Stimulated activated CD4-positive, alpha-beta T cell treated with anti-CD3 and anti-CD28 coated beads, Interleukin-2, amount 100 ng/mL, for 48 hours (primary cell): ENCODE results near the gene HBQ1.
"Not testable (repeated sequence)": the region's sequence is repeated elsewhere in the genome, so short reads cannot be mapped to it uniquely, and the experiment has no call there.

Experiments used
- DNase-seq, 2 donors: peaks; one replicate each; pipeline ENCODE4 v3.0.0-alpha.2; 2020

HBQ1 gene

DNA sequence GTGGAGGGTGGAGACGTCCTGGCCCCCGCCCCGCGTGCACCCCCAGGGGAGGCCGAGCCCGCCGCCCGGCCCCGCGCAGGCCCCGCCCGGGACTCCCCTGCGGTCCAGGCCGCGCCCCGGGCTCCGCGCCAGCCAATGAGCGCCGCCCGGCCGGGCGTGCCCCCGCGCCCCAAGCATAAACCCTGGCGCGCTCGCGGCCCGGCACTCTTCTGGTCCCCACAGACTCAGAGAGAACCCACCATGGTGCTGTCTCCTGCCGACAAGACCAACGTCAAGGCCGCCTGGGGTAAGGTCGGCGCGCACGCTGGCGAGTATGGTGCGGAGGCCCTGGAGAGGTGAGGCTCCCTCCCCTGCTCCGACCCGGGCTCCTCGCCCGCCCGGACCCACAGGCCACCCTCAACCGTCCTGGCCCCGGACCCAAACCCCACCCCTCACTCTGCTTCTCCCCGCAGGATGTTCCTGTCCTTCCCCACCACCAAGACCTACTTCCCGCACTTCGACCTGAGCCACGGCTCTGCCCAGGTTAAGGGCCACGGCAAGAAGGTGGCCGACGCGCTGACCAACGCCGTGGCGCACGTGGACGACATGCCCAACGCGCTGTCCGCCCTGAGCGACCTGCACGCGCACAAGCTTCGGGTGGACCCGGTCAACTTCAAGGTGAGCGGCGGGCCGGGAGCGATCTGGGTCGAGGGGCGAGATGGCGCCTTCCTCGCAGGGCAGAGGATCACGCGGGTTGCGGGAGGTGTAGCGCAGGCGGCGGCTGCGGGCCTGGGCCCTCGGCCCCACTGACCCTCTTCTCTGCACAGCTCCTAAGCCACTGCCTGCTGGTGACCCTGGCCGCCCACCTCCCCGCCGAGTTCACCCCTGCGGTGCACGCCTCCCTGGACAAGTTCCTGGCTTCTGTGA is 3.5 kb upstream of the HBQ1 start, which contains the start of gene HBA1:
Gene HBA1 (plus strand): TSS at position 204 of the 906 bp plus-strand sequence. CDS start 37 bp downstream, at position 241.
- not testable (repeated sequence) for DNase-seq

DNA sequence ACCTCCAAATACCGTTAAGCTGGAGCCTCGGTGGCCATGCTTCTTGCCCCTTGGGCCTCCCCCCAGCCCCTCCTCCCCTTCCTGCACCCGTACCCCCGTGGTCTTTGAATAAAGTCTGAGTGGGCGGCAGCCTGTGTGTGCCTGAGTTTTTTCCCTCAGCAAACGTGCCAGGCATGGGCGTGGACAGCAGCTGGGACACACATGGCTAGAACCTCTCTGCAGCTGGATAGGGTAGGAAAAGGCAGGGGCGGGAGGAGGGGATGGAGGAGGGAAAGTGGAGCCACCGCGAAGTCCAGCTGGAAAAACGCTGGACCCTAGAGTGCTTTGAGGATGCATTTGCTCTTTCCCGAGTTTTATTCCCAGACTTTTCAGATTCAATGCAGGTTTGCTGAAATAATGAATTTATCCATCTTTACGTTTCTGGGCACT is 2.9 kb upstream of the HBQ1 start:
- DNase-seq = no peak

DNA sequence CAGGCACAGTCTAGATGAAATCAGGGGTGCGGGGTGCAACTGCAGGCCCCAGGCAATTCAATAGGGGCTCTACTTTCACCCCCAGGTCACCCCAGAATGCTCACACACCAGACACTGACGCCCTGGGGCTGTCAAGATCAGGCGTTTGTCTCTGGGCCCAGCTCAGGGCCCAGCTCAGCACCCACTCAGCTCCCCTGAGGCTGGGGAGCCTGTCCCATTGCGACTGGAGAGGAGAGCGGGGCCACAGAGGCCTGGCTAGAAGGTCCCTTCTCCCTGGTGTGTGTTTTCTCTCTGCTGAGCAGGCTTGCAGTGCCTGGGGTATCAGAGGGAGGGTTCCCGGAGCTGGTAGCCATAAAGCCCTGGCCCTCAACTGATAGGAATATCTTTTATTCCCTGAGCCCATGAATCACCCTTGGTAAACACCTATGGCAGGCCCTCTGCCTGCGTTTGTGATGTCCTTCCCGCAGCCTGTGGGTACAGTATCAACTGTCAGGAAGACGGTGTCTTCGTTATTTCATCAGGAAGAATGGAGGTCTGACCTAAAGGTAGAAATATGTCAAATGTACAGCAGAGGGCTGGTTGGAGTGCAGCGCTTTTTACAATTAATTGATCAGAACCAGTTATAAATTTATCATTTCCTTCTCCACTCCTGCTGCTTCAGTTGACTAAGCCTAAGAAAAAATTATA is 2.1 kb upstream of the HBQ1 start:
- DNase-seq = no peak

DNA sequence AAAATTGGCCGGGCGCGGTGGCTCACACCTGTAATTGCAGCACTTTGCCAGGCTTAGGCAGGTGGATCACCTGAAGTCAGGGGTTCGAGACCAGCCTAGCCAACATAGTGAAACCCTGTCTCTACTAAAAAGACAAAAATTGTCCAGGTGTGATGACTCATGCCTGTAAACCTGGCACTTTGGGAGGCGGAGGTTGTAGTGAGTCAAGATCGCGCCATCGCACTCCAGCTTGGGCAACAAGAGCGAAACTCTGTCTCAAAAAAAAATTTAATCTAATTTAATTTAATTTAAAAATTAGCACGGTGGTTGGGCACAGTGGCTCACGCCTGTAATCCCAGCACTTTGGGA is 1.6 kb upstream of the HBQ1 start:
- no peak for DNase-seq

DNA sequence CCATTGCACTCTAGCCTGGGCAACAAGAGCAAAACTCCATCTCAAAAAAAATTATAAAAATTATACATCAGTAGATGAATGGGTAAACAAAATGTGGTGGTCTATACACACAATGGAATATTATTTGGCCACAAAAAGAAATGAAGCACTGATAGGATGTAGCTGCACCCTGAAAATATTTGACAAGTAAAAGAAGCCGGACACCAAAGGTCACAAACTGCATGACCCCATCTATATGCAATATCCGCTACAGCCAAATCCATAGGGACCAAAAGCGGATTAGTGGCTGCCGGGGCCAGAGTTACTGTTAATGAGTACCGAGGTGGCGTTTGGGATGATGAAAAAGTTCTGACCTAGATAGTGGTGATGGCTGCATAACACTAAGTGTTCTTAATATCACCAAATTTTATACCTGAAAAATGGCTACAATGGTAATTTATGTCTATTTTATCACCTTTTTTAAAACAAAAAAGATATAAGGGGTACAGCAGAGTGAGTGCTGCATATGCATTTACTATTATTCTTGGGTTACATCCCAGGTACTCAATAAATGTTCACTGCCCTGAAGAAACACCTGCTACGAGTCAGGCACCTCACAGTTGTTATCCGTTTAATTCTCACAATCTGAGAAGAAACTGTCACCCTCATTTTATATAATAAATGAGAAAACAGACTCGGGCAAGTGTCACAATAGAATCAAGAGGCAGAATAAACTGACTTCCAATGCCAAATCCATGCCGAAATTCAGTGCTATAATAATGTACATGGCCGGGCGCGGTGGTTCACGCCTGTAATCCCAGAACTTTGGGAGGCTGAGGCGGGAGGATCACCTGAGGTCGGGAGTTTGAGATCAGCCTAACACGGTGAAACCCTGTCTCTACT is 807 bp upstream of the HBQ1 start:
- DNase-seq = no peak

DNA sequence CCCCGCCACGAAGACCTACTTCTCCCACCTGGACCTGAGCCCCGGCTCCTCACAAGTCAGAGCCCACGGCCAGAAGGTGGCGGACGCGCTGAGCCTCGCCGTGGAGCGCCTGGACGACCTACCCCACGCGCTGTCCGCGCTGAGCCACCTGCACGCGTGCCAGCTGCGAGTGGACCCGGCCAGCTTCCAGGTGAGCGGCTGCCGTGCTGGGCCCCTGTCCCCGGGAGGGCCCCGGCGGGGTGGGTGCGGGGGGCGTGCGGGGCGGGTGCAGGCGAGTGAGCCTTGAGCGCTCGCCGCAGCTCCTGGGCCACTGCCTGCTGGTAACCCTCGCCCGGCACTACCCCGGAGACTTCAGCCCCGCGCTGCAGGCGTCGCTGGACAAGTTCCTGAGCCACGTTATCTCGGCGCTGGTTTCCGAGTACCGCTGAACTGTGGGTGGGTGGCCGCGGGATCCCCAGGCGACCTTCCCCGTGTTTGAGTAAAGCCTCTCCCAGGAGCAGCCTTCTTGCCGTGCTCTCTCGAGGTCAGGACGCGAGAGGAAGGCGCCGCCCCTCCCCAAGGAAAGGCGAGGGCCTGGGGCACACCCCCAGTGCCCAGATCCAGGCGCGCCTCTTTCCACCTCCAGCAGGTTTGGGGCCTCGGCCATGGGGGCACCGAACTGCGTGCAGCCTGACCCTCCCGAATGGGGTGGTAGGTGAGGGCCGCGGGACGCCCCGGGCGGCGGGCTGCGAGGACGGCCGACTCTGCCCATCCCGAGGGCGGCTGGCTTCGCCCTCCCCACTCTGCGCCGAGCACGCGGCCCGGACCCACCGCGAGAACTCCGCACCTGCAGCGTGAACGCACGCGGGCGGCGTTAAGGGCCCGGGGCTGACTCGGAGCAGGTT is 664 bp downstream of the HBQ1 start:
- DNase-seq = peak; percentile 87 to 94

DNA sequence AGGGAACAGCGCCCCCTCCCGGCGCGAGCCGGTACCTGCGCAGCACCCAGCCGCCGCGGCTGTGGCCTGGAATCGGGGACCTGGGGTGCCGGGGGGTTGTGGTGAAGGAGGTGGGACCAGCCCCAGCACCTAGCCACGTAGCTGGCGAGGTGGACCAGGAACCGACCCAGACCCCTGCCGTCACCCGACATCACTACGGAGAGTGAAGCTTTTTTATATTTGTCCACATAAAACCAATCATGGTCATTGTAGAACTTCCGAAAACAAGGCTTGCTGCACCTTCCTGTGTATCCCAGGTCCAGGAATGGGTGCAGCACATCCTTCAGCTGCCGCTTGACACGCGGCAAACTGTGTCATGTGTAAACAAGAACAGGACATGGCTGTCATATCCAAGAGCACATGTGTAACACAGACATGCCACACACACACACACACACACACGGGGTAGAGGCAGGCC is 1.3 kb downstream of the HBQ1 start:
- no peak for DNase-seq

DNA sequence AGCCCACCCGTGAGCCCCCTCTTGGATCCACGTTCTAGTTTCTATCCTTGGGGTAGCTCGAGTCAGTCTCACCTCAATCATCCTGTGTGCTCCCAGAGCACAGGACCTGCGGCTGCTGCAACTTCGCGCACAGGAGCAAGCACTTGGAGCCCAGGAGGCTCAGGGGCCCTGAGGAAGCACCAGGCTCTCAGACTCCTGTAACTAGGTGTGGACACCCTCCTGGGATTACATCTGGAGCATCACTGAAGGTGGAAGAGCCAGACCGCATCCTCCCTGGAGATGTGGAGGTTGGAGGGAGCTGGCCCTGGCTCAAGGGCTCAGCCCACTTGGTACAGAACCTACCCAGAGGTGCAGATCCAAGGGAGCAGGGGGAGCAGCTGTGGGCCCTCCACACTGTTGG is 2.7 kb downstream of the HBQ1 start:
- DNase-seq = no peak

DNA sequence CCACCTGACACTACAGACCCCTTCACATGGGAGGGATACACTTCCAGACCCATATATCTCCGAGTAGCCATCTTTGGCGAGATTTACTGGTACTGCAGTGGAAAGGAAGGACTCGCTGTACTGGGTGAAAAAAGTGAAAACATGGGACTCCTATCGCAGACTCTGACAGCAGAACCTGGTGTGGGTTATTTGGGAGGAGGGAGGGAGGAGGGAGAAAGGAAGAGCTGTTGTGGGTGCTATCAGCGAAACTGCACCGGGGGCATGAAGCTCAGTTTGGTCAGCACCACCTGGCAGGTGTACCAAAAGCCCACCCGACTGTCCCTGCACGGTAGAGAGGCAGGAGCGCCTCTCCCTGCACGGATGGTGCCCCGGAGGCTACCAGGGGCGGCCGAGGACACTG is 5.0 kb downstream of the HBQ1 start:
- DNase-seq = no peak

DNA sequence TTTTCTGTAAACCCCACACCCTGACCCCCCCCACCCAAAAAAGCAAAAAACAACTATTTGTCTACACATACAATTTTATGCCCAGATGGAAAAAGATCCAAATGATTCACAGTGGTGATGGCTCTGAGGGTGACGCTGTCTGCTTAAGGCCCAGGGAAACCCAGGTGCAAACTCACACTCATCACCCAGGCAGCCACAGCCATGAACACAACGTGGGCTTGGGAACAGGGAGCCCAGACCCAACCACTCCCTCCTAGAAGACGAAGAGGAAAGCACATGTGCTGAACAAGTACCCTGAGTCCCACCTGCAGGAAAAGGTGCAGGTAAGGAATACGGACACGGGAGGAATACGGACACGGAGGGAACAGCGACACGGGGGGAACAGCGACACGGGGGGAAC is 5.4 kb downstream of the HBQ1 start:
- DNase-seq = no peak

DNA sequence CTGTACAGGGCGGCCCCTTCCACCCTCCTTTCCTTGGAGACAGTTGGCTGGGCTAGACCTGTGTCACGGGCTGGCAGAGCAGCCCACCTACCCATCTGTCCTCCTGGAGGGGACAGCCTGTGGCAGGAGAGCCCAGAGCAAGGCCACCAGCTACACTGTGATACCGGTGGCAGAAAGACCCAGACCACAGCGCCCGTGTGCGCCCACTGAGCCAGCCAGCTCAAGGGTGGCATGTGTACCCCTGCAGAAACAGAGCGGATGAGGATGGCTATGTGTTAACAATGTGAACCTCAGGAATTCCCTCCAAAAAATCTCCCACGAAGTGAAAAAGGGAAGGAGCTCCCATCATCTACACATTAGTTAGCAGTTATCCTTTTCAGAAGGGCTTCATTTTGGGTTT is 7.1 kb downstream of the HBQ1 start:
- no peak for DNase-seq

DNA sequence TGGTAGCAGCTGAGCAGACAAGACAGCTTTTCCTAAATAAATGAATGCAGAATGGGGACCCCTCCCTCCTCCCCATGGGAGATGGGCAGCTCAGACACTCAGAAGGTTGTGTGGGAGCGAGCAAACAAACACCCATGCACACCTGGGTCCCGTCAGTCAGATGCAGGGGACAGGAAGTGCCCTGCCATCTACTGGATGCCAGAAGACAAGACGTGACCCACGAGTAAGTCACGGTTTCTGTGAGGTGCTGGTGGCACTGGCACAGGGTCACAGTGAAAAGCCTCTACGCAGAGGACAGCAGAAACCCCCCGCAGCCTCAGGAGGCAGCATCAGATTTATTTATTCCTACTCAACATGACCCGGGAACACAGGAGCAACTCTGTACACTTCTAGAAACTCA is 8.4 kb downstream of the HBQ1 start:
- DNase-seq = no peak

DNA sequence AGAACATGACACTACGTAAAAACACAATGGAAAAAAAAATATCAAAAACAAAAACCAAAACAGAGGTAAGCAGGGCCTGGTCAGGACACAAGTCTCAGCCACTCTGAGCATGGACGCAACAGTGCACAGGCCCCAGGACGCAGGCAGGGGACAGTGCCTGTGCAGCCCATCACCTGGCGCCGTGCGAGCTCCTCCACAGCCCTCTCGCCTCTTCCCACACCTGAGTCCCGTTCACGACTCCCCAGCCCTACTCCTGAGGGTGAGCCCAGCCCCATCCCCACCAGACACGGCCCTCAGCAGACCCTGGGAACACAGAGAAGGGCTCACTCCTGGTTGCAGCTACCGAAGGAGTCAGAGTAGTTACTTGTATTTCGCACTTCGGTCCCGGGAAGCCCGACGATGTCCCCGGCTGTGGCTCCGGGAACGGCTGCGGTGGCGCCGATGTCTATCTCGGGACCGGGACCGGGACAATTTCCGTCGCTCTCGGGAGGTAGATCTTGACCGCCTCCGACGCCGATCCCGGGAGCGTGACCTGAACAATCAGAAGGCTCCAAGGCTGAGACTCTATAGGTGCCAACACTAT is 9.4 kb downstream of the HBQ1 start:
- no peak for DNase-seq

DNA sequence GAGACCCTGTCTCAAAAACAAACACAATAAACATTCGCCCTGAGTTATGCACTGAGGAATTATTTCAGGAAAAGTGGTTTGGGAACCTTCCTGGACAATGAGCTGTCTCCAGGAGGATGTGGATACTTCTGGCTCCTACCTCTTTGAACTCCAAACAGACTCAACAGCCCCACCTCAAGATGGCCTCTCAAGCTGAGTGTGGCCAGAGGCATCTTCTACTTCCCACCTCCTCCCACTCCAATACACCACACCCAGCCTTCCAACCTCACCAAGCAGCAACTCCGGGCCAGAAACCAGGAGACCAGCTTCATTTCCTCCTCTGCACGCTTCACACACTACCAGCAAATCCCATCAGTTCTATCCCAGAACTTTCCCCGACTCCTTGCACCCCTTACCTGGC is 11.6 kb downstream of the HBQ1 start:
- DNase-seq = no peak

DNA sequence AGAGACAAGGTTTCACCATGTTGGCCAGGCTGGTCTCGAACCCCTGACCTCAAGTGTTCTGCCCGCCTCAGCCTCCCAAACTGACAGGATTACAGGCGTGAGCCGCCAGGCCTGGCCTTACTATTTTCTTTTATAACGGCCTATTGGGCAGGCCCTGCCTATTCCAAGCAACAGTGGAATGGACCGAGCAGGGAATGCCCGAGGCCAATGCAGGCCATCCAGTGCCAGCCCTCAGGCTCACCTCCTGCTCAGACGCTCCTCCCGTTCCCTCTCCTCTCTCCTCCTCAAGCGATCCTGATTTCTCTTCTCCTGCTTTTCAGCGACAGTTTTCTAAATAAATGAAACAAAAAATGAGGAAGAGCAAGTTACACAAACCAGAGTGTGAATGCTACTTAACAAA is 12.4 kb downstream of the HBQ1 start:
- no peak for DNase-seq

DNA sequence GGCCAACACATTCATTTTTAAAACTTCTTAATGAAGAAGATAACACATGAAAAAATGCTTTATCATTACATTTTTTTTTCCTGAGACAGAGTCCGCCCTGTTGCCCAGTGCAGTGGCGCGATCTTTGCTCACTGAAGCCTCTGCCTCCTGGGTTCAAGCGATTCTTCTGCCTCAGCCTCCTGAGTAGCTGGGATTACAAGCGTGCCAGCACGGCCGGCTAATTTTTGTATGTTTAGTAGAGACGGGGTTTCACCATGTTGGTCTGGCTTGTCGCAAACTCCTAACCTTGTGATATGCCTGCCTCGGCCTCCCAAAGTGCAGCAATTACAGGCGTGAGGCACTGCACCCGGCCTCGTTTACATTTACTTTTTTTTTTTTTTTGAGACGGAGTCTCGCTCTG is 13.2 kb downstream of the HBQ1 start:
- no peak for DNase-seq

DNA sequence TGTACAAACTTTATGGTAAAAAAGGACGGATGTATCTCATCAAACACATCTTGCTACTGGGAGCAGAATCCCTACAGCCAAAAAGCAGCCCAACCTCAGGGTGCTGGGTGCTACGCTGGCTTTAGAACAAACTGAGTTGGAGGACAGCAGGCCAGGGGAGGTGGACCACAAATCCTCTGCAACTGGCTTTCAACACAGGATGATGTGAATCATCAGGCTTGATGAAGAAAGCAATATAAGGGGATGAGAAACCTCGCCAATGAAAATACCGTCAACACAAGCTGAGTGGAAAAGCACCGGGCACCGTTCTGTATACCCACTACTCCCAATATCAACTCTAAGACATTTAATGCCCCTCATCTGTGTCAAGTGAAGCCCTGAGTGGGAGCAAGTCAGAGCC is 14.3 kb downstream of the HBQ1 start:
- no peak for DNase-seq

DNA sequence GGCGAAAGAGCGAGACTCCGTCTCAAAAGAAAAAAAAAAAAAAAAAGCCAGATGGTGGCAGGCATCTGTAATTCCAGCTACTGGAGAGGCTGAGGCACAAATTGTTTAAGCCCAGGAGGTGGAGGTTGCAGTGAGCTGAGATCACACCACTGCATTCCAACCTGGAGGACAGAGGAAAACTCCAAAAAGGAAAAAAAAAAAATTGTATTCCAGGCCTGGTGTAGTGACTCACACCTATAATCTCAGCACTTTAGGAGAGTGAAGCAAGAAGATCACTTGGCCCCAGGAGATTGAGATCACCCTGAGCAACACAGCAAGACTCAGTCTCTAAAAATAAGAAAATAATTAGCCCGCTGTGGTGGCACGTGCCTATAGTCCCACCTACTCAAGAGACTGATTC is 20.1 kb downstream of the HBQ1 start:
- DNase-seq = no peak

DNA sequence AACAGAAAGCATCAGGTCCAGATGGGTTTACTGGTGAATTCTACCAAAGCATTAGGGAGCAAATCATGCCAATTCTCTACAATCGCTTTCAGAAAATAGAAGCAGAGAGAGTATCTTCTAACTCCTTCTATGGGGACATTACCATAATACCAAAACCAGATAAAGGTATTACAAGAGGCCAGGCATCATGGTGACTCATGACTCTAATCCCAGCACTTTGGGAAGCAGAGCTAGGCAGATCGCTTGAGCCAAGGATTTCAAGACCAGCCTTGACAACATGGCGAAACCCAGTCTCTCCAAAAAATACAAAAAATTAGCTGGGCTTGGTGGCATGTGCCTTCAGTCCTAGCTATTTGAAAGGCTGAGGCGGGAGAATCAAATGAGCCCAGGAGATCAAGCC is 23.0 kb downstream of the HBQ1 start:
- DNase-seq = no peak

DNA sequence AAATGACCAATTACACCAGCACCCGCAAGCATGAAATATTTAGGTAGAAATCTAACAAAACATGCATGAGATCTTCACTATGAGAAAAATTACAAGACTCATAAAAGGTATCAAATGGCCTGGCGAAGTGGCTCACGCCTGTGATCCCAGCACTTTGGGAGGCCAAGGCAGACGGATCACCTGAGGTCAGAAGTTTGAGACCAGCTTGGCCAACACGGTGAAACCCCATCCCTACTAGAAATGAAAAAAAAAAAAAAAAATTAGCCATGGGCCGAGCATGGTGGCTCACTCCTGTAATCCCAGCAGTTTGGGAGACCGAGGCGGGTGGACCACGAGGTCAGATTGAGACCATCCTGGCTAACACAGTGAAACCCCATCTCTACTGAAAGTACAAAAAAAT is 23.8 kb downstream of the HBQ1 start:
- not testable (repeated sequence) for DNase-seq

DNA sequence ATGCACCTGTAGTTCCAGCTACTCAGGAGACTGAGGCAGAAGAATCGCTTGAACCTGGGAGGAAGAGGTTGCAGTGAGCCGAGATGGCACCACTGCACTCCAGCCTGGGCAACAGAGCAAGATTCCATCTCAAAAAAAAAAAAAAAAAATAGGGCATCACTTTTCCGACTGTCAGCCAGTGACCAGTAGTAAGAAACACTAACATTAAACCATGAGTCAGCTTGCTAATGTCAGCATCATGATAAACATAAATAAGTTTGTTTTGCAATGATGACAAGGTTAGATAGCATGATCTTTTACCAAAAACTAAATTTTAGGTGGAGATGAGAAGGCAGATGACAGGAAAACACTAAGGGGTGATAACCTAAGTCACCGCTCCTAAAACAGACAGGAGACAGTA is 29.1 kb downstream of the HBQ1 start:
- not testable (repeated sequence) for DNase-seq
